GM18502 (cell line): ENCODE data around the gene BANP.
"Not testable (repeated sequence)": the region's sequence is repeated elsewhere in the genome, so short reads cannot be mapped to it uniquely, and the experiment has no call there.

Source experiments
- ATAC-seq: cut with Tn5 transposase; IDR thresholded peaks from one replicate; pipeline ENCODE4 v1.9.1; 2021; ENCODE audit warnings: mild to moderate bottlenecking; ENCODE audit not compliant: unreplicated experiment, poor library complexity

The BANP gene

GRCh38 chr16:87984632-87985267, 33.5 kb downstream of the BANP start:
- ATAC-seq: no peak

GRCh38 chr16:87985493-87985892, 34.3 kb downstream of the BANP start:
- not testable (repeated sequence) for ATAC-seq

GRCh38 chr16:87986361-87986849, 35.2 kb downstream of the BANP start:
- not testable (repeated sequence) for ATAC-seq

- not testable (repeated sequence) for ATAC-seq
These were observed 37.4 kb downstream of the BANP start for GRCh38 chr16:87988596-87988995.

GRCh38 chr16:87990254-87990653, 39.0 kb downstream of the BANP start:
- ATAC-seq: not testable (repeated sequence)

GRCh38 chr16:87992142-87992541, 40.9 kb downstream of the BANP start:
- ATAC-seq: not testable (repeated sequence)

GRCh38 chr16:87993901-87994300, 42.7 kb downstream of the BANP start:
- no peak for ATAC-seq

GRCh38 chr16:87995644-87996043, 44.4 kb downstream of the BANP start:
- no peak for ATAC-seq

- ATAC-seq: no peak
These were observed 46.0 kb downstream of the BANP start for GRCh38 chr16:87996962-87997880.

- not testable (repeated sequence) for ATAC-seq
These were observed 47.1 kb downstream of the BANP start for GRCh38 chr16:87998184-87998793.

GRCh38 chr16:87998992-87999391, 47.8 kb downstream of the BANP start:
- ATAC-seq: not testable (repeated sequence)

GRCh38 chr16:88002211-88002610, 51.0 kb downstream of the BANP start:
- ATAC-seq: no peak

- no peak for ATAC-seq
These were observed 51.5 kb downstream of the BANP start for GRCh38 chr16:88002749-88003148.

- ATAC-seq: no peak
These were observed 52.1 kb downstream of the BANP start for GRCh38 chr16:88003316-88003715.

- ATAC-seq: no peak
These were observed 52.5 kb downstream of the BANP start for GRCh38 chr16:88003736-88004135.

GRCh38 chr16:88004391-88004790, 53.2 kb downstream of the BANP start:
- no peak for ATAC-seq

- ATAC-seq: no peak
These were observed 53.9 kb downstream of the BANP start for GRCh38 chr16:88005181-88005581.

- no peak for ATAC-seq
These were observed 54.7 kb downstream of the BANP start for GRCh38 chr16:88005968-88006367.

- ATAC-seq: no peak
These were observed 56.1 kb downstream of the BANP start for GRCh38 chr16:88007321-88007731.

- no peak for ATAC-seq
These were observed 57.6 kb downstream of the BANP start for GRCh38 chr16:88008840-88009239.
